Endothelial cell of umbilical vein (primary cell): Measurements from ENCODE around the gene COL6A3. TPM values are rescaled to one million over a fixed set of nuclear protein-coding genes. Genes with fewer than 3 reads are reported as not detected.

ENCODE experiments used
- BruUV-seq: library from RNA; stranded (reverse); fragments of 400-500 nt; replicated peaks from 2 replicates; lab custom pipeline; 2021; lab: Mats Ljungman, UMichigan
- CTCF ChIA-PET: fragments of 300-600, 350-600 bp; sonication (Branson Sonifier 250); formaldehyde crosslinking; loops from one replicate; lab custom pipeline; 2021; ENCODE audit warnings: antibody characterized with exemption, inconsistent platforms; lab: Charles Lee
- POLR2A ChIA-PET: fragments of 300-600, 350-600 bp; sonication (Branson Sonifier 250); formaldehyde crosslinking; loops from one replicate; lab custom pipeline; 2021; ENCODE audit warnings: antibody characterized with exemption, inconsistent platforms; lab: Charles Lee
- DNase-seq: peaks from one replicate; pipeline ENCODE4 v3.0.0-alpha.2; 2011; ENCODE audit warnings: low read depth, low spot score
- FAIRE-seq: peaks from 2 replicates; lab custom pipeline; 2011; peaks lifted over from hg19 to GRCh38; lab: Jason Lieb, UNC
- H2AFZ ChIP-seq: 2 replicates; pipeline ENCODE4 v1.6.0; 2012; ENCODE audit warnings: low read depth, low read length, control low read depth, inconsistent platforms
- H3K27ac ChIP-seq: 2 replicates; pipeline ENCODE4 v1.5.1; 2011; ENCODE audit warnings: low read depth, mild to moderate bottlenecking, control low read depth, low read length, moderate library complexity; ENCODE audit not compliant: insufficient read depth
- H3K27me3 ChIP-seq, 2 experiments: 2 replicates each; pipeline versions ENCODE4 v1.6.0 to v1.6.1; 2011; ENCODE audit warnings: low read length in 2 of 2, mixed read lengths in 1 of 2; ENCODE audit not compliant: control insufficient read depth in 2 of 2, insufficient read depth in 2 of 2
- H3K36me3 ChIP-seq, 2 experiments: 2 replicates in 1 of 2; 3 replicates in 1 of 2; pipeline ENCODE4 v1.5.1; 2011; ENCODE audit warnings: low read length in 2 of 2, mild to moderate bottlenecking in 1 of 2, moderate library complexity in 1 of 2; ENCODE audit not compliant: control insufficient read depth in 2 of 2, insufficient read depth in 2 of 2; ENCODE audit errors: extremely low read depth in 1 of 2
- H3K4me1 ChIP-seq: 3 replicates; pipeline ENCODE4 v1.5.1; 2011; ENCODE audit warnings: mild to moderate bottlenecking, low read length; ENCODE audit not compliant: control insufficient read depth, insufficient read depth; ENCODE audit errors: extremely low read depth
- H3K4me2 ChIP-seq: 2 replicates; pipeline ENCODE4 v1.6.1; 2011; ENCODE audit warnings: low read length, control low read depth, mixed read lengths; ENCODE audit not compliant: insufficient read depth
- H3K4me3 ChIP-seq, 3 experiments: fragments of 200-600 bp in 1 of 3; sonication (generic), shearing (Covaris generic) in 1 of 3; replicated peaks in 1 of 3; 2 replicates each; pipeline ENCODE4 v1.5.1; 2011 to 2016; ENCODE audit warnings: control low read depth in 3 of 3, low read length in 3 of 3, mild to moderate bottlenecking in 2 of 3, inconsistent platforms in 1 of 3, low read depth in 1 of 3, moderate library complexity in 1 of 3; ENCODE audit not compliant: insufficient read depth in 1 of 3
- H3K79me2 ChIP-seq: 2 replicates; pipeline ENCODE4 v1.6.0; 2012; ENCODE audit warnings: low read length, inconsistent platforms; ENCODE audit not compliant: control insufficient read depth, insufficient read depth
- H3K9ac ChIP-seq: replicated peaks from 2 replicates; pipeline ENCODE3; 2011; ENCODE audit warnings: low read length, control low read depth; ENCODE audit not compliant: insufficient read depth; ENCODE audit errors: extremely low read depth
- H3K9me1 ChIP-seq: replicated peaks from 3 replicates; pipeline ENCODE4 v1.6.0; 2011; ENCODE audit warnings: mild to moderate bottlenecking, low read length; ENCODE audit not compliant: control insufficient read depth, insufficient read depth; ENCODE audit errors: extremely low read depth
- H3K9me3 ChIP-seq: replicated peaks from 2 replicates; pipeline ENCODE4 v1.5.1; 2012; ENCODE audit warnings: low read length, inconsistent platforms; ENCODE audit not compliant: control insufficient read depth, insufficient read depth
- H4K20me1 ChIP-seq: replicated peaks from 2 replicates; pipeline ENCODE3; 2011; ENCODE audit warnings: mild to moderate bottlenecking, low read length; ENCODE audit not compliant: control insufficient read depth, insufficient read depth; ENCODE audit errors: extremely low read depth
- EZH2 ChIP-seq: IDR thresholded peaks from 2 replicates; pipeline ENCODE4 v1.6.1; 2012; ENCODE audit warnings: borderline replicate concordance, low read depth, mild to moderate bottlenecking, moderate library complexity, low read length, inconsistent platforms; ENCODE audit not compliant: severe bottlenecking
- FOS ChIP-seq: IDR thresholded peaks from 2 replicates; pipeline ENCODE4 v1.6.1; 2011; ENCODE audit warnings: mild to moderate bottlenecking, low read length, moderate library complexity, borderline replicate concordance; ENCODE audit not compliant: insufficient read depth
- GATA2 ChIP-seq: IDR thresholded peaks from 2 replicates; pipeline ENCODE4 v1.7.0; 2011; ENCODE audit warnings: low read depth, mild to moderate bottlenecking, moderate library complexity, mixed read lengths, low read length; ENCODE audit not compliant: insufficient read length, insufficient read depth
- JUN ChIP-seq: IDR thresholded peaks from 2 replicates; pipeline ENCODE4 v1.6.1; 2011; ENCODE audit warnings: borderline replicate concordance, low read depth; ENCODE audit not compliant: insufficient read length, insufficient read depth
- MAX ChIP-seq: IDR thresholded peaks from 2 replicates; pipeline ENCODE4 v1.6.1; 2011; ENCODE audit not compliant: insufficient read depth, insufficient read length
- MYC ChIP-seq: IDR thresholded peaks from one replicate; pipeline ENCODE4 v1.6.1; 2011; ENCODE audit warnings: mild to moderate bottlenecking, low read depth, low read length
- POLR2A ChIP-seq: IDR thresholded peaks from 2 replicates; pipeline ENCODE4 v1.6.1; 2012; ENCODE audit warnings: low read depth, mild to moderate bottlenecking, control low read depth, low read length
- POLR2AphosphoS5 ChIP-seq: IDR thresholded peaks from 2 replicates; pipeline ENCODE4 v1.6.1; 2012; ENCODE audit warnings: low read depth, mild to moderate bottlenecking, control low read depth, low read length, moderate library complexity; ENCODE audit not compliant: insufficient read depth
- dilution Hi-C: fragments of 300-500 bp; cut with MboI; formaldehyde crosslinking; loops from one replicate; pipeline ENCODE4 v1.15.0; 2019; ENCODE audit warnings: low sequenced_read_pairs; ENCODE audit not compliant: extremely low pct_ligation_motif_present
- intact Hi-C: fragments of 100-400 bp; cut with micrococcal nuclease; formaldehyde crosslinking; loops from one replicate; pipeline ENCODE4 v1.10.0; 2022
- polyA plus RNA-seq, 4 experiments: library from polyadenylated mRNA; depleted of rRNA in 3 of 4; stranded (reverse) in 3 of 4; unstranded in 1 of 4; fragments of >200 nt; gene quantifications; 2 replicates each; pipeline versions ENCODE4 v1.2.1 to v1.2.3, GENCODE V29; 2011 to 2012; ENCODE audit warnings: missing spikeins in 1 of 4
- total RNA-seq: library from RNA; stranded (reverse); gene quantifications from 2 replicates; pipeline ENCODE4 v1.2.3, GENCODE V29; 2021
- TF ChIP-seq, protein P1 (sequence below), 2 donors: IDR thresholded peaks; 1 replicate in 1 of 2; 2 replicates in 1 of 2; pipeline ENCODE4 v1.5.1; 2011; ENCODE audit warnings: low read length in 2 of 2, mild to moderate bottlenecking in 2 of 2, moderate library complexity in 2 of 2, control low read depth in 1 of 2, inconsistent platforms in 1 of 2, low read depth in 1 of 2; ENCODE audit not compliant: insufficient read depth in 1 of 2; ENCODE audit errors: extremely low read depth in 1 of 2

The COL6A3 gene
- total and polyA plus RNA-seq, 2 donors (not counting 3 experiments of a cell fraction or from before 2014, with no cell fraction given), result 0.03 TPM; not detected in 1

DNA sequence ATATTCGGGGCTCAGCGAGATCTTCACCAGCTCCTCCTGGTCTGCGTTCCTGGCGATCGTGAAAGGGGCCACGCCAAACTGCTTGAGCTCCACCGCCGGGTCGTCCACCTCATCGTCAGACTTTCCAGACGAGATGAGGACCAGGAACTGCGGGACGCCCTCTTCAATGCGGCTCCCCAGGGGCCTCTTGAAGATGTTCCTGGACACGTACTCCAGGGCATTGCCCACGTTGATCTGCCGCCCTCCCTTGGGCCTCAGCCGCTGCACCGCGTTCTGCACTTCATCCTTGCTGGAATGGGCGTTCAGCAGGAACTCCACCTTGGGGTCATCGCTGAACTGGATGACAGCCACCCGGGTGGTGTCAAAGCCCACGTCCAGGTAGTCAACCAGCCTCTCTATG, 42.1 kb downstream of the COL6A3 start:
- Histone ChIP-seq H3K79me2 (no peaks in the 10 kb centered on the region), H4K20me1 (no peaks in the 10 kb centered on the region), H3K27ac (no peak overlapping the region), H3K9me1 (no peaks in the 10 kb centered on the region), H3K9me3 (no peaks in the 10 kb centered on the region), H3K4me3 (no peak overlapping the region), H3K4me2 (no peak overlapping the region), H3K36me3 (no peaks in the 10 kb centered on the region), H2AFZ (no peak overlapping the region), H3K4me1 (no peaks in the 10 kb centered on the region), H3K27me3 (no peaks in the 10 kb centered on the region), H3K9ac (no peak overlapping the region)
- CTCF ChIA-PET, result no interaction called here
- no peak for FAIRE-seq
- TF ChIP-seq, protein P1, sequence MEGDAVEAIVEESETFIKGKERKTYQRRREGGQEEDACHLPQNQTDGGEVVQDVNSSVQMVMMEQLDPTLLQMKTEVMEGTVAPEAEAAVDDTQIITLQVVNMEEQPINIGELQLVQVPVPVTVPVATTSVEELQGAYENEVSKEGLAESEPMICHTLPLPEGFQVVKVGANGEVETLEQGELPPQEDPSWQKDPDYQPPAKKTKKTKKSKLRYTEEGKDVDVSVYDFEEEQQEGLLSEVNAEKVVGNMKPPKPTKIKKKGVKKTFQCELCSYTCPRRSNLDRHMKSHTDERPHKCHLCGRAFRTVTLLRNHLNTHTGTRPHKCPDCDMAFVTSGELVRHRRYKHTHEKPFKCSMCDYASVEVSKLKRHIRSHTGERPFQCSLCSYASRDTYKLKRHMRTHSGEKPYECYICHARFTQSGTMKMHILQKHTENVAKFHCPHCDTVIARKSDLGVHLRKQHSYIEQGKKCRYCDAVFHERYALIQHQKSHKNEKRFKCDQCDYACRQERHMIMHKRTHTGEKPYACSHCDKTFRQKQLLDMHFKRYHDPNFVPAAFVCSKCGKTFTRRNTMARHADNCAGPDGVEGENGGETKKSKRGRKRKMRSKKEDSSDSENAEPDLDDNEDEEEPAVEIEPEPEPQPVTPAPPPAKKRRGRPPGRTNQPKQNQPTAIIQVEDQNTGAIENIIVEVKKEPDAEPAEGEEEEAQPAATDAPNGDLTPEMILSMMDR (IDR thresholded peaks at IDR 0.05; ENCODE audit: extremely low read depth in 1 of 2, insufficient read depth in 1 of 2, low read depth in 1 of 2, low read length in 2 of 2), result no peak
- no peak for TF ChIP-seq POLR2AphosphoS5
- intact Hi-C loops (no loop called here), dilution Hi-C loops (no loop called here)
- DNase-seq, result no peak
- POLR2A ChIA-PET, result no interaction called here
- BruUV-seq, result no TSS peak

DNA sequence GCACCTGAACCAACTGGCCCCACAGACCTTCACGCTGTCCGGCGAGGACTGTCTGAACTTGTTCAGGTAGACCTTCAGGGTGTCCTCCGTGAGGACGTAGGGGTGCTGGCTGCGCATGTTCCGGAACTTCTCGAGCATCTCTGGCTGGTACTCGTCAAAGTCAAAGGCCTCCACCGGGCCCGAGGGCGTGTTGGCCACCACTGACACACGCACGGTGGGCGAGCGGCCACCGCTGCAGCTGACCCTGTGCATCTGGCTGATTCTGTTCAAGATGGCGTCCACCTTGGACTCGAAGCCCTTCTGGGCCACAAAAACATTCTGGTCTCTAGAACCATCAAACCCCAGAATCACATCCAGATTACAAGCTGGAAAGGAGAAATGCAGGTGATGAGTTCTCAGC, 48.3 kb downstream of the COL6A3 start:
- TF ChIP-seq EZH2 (no peak), POLR2A (no peak), JUN (no peak), GATA2 (no peak), MAX (no peak), POLR2AphosphoS5 (no peak), FOS (no peak), MYC (no peak)
- TF ChIP-seq, protein P1 (IDR thresholded peaks at IDR 0.05; ENCODE audit: extremely low read depth in 1 of 2, insufficient read depth in 1 of 2, low read depth in 1 of 2, low read length in 2 of 2), result no peak
- Histone ChIP-seq H3K9me3 (no peaks in the 10 kb centered on the region), H3K9ac (no peak overlapping the region), H2AFZ (no peak overlapping the region), H3K9me1 (no peaks in the 10 kb centered on the region), H3K4me3 (no peak overlapping the region), H3K4me1 (no peaks in the 10 kb centered on the region), H3K36me3 (no peaks in the 10 kb centered on the region), H3K27ac (no peak overlapping the region), H3K4me2 (no peak overlapping the region), H3K27me3 (no peaks in the 10 kb centered on the region), H3K79me2 (no peaks in the 10 kb centered on the region), H4K20me1 (no peaks in the 10 kb centered on the region)
- ChIA-PET CTCF (no interaction called here), POLR2A (no interaction called here)
- no TSS peak for BruUV-seq
- FAIRE-seq (no peak), DNase-seq (no peak)
- intact Hi-C loops, result no loop called here
- dilution Hi-C loops, result no loop called here
